ENCODE measurements around the gene ISG20L2.

Gene ISG20L2

DNA sequence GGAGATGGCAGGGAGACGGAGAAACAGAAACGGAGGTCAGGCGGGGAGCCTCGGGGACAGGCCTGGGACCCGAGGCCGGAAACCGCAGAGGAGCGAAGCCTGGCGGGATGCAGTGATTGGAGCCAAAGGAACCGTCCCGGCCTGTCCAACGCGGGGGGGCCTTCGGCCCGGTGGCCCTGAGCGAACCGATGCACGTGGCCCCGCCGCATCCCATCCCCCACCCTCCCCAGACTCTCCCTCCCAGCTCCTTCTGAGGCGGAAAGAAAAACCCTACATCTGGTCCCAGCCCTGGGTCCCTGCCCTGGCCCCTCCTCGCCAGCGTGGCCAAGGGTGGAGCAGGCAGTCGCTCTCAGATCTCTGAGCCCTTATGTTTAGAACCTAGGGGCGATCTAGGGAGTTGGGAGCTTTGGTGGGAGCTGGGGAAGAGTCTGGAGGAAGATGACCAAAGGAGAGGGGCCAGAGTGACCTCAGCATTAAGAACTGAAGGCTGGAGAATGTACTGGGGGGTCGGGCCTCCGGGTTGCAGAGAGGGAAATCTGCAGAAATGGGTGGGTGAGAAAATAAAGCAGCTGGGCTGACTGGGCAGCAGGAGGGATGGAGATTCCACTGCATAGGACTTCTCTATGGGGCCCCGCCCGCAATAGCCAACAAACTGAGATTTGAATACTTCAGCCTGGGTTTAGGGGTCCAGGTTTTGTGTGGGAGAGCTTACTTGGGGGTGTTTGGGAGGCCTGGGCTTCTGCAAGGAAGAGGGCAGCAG lies 21.7 kb downstream of the ISG20L2 start:
- DNase-seq (ENCODE audit: low spot score) = no peak

DNA sequence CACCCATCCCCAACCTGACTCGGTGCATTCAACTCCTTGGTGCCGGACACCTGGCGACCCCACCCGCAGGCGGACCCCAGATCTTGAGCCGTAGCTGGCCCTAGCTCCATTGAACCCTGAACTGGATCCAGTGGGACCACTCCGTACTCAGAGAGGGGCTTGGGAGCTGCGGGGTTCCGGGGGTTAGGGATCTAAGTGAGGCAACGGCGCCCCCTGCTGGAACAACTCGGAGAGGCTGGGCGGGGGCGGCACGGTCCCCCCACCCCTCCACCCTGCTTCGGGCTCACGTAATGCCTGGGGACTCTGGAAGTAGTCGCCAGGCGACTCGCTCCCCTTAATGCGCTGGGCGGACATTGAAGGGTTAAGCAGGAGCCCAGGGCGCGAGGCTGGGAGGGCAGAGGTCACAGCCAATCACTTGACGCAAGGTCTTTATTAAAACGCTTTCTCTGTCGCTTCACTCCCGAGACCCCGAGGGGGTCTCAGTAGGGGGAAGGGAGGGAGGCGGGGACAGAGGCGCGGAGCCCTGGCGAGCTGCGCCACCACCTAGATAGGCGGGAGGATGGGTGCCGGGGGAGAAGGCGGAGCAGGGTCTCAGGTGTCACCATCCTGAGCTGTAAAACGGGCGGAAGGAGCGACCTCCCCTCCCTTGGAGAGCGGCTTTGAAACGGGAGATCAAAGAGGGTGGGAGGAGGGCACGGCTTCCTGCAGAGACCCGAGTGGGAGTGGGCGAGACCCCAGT lies 22.5 kb downstream of the ISG20L2 start:
- peak; percentile 15 for DNase-seq (ENCODE audit: low spot score)

DNA sequence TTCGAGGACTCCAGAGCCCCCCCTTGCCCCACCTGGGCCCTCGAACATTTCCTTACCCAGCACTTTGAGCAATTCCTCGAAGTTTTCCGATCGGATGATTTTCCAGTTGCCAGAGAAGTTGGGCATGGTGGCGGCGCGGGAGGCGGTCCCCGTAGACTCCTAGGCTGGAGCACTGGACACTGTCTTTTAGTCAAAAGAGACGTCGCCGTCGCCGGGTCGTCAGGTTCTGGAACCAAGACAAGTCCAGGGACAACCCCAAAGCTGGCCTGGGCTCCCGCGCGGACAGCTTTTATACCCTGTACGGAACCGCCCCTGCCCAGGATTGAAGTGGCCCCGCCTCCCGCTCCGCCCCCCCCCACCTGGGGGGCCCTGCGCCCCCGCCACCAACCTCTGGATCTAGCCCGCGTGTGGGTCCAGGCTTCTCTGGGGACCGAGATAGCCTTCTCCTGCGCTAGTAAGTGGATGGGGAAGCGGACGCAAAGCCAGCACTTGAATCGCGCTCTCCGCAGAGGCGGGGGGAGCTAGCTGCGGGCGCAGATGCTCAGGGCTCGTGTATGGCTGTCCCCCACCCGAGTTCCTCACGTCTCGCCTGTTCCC lies 23.1 kb downstream of the ISG20L2 start, which contains the start of gene CRABP2:
CRABP2 (minus strand) TSS at position 263 of the 597 bp plus-strand sequence; CDS start at position 126, 137 bp downstream.
- no peak for DNase-seq (ENCODE audit: low spot score)

DNA sequence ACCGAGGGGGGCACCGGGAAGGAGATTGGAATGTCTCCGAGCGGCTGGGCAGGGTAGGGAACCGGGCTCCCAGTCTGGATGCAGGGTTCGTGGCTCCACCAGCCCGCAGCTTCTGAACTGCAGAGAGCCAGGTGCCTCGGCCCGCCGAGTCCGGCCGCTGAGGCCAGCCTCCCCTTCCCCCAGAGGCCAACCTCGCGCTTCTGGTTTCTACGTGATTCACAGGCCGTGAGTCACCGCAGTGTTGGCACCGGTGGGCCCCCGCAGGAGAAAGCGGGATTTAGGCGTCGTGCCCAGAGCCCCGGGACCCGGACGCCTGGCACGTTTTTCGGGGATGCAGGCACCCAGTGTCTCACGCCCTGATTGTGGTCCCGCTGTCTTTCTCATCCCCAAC lies 23.6 kb downstream of the ISG20L2 start:
- DNase-seq (ENCODE audit: low spot score) = no peak

DNA sequence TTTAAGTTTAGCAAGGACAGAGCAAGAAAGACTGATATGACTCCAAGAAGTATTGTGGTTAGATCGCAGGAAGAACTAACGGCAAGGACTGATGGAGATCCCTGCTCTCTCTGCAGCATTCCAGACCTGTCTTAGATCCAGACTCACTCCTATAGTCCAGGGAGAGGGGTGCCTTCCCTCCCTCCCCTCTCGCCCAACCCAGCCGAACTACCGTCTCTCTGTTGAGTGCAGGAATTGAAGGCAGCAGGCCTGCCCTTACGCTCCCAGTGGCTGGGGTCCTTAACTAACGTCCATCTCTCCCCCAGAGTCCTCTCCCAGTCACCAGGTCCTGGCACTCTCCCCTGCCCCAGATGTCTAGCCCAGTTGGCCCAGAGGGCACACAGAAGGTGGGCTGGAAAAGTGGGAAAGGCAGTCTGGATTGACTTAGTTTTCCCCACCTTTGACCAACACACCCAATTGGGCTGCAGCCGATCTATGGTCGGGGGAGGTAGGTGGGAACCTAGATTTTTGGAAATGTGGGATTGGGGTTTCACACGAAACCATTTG lies 24.3 kb downstream of the ISG20L2 start:
- DNase-seq (ENCODE audit: low spot score) = no peak

DNA sequence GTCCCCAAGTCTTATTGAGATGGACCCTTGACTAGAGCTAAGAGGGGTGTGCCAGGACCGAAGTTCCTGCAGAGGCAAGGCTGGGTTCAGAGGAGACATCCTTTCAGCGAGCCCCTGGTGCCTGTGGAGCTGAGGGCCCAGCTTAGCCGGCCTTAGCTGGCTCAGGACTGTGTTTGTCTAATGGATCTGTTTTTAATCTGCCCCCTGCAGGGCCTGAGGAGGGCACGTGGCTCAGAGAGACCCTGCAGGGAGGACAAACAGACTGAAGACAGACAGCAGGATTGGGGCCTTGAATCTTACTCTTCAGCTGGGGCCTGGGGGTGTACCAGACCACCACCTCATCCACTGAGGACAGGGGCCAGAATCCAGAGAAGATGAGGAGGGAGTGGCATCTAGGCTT lies 24.8 kb downstream of the ISG20L2 start:
- DNase-seq (ENCODE audit: low spot score) = no peak

DNA sequence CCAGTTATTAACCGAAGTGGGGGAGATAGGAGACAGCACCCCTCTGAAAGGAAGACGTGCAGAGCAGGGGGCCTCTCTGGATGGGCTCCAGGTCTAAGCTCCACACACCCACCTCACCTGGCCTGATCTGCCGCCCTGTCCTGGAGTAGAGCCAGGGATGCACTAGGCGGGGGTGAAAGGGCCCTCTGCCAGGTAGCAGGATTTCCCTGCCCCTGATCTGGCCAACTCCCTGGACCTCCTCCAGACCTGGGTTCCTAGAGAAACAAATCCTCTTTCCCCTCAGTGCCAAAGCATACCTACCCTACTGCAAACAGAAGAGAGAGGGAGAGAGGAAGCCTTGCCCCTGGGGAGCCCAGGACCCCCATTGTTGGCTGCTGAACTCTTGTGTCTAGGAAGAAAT lies 25.2 kb downstream of the ISG20L2 start:
- DNase-seq (ENCODE audit: low spot score) = no peak

DNA sequence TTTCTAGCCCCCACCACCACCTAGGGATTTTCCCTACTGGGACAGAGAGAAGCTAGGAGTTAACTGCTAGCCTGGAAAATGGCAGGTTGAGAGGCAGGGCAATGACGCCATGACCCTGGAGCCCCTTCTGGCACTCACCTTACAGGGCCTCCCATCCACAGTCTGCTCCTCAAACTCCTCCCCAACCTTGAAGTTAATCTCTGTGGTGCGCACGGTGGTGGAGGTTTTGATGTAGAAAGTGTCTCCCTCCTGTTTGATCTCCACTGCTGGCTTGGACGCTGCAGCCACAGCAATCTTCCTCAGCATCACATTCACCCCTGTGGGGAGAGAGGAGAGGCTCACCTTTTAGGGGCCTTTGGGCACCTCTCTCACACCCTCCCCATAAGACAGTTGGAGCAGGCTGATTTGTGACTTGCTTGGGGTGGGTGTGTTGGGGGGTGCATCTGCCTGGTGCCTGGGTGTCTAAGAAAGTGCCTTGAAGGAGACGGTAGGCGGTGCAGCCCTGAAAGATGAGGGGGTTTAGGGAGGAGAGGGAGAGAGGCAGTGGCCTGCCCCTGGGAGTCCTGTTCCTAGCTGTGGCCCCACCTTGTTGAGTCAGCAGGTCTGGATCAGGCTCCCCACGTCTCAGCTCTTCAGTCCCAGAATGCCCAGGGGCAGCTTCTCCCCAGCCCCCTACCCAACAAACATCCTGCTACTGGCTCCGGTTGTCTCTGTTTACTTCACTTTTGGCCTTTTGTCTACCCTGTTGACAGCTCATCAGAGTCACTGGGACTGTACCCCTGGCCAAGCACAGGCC lies 27.6 kb downstream of the ISG20L2 start:
- no peak for DNase-seq (ENCODE audit: low spot score)

DNA sequence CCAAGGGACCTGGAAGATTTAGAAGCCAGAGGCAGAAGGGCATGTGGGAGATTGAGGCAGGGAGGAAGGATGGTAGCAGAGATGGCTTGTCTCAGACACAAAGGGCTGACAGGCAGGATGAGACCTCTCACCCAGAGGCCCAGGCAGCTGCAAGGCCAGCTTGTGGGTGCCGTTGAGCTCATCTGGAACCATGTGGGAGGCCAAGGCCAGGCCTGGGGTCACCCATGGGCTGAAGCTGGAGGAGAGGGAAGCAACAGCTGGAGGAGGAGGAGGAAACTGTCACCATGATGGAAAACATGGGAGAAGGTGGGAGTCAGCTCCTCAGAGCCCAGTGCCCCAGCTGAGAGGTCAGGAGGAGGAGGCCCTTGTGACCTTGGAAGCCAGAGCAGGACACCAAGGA lies 29.6 kb downstream of the ISG20L2 start:
- no peak for DNase-seq (ENCODE audit: low spot score)

DNA sequence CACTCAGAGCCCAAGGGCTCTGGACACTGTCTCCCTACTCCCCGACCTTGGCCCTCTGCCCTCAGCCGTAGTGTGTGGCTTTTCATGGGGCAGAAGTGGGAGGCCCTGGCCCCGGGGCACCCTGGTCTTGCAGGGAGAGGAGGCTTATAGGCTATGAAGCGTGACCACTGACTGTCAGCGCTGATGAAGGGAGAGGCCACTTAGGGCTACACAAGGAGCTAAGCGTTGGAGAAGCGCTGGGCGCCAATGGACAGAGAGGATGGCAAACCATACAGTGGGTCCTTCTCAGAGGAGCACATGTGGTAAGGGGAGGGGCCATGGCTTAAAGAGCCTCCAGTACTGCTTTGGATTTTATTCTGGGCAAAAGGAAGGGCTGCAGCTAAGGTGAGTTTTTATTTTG lies 31.1 kb downstream of the ISG20L2 start:
- DNase-seq (ENCODE audit: low spot score) = no peak

DNA sequence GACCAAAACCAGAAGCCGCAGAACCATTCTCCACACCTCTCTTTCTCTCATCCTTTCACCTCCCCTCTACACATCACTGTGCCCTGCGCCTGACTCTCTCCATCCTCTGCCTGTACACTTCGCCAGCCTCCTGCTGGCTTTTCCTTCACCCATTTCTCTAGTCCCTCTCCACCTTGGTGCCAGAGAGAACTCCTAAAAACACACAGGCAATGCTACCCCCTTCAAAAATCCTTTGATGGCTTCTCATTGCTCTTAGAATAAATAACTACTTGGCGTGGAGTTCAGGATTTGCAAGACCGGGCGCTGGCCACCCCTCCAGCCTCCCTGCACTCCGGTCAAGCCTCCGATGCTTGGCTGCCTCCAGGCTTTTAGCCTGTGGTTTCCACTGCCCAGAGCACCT lies 31.8 kb downstream of the ISG20L2 start:
- DNase-seq (ENCODE audit: low spot score) = no peak

DNA sequence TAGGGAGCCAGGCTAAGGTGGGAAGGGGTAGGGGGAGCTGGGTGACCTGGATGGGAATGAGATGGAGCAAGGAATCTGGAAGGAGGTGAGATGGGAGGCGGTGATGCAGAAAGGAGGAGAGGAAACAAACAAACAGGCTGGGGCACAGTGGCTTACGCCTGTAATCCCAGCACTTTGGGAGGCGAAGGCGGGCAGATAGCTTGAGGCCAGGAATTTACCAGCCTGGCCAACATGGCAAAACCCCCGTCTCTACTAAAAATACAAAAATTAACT lies 33.9 kb downstream of the ISG20L2 start:
- DNase-seq (ENCODE audit: low spot score) = no peak

DNA sequence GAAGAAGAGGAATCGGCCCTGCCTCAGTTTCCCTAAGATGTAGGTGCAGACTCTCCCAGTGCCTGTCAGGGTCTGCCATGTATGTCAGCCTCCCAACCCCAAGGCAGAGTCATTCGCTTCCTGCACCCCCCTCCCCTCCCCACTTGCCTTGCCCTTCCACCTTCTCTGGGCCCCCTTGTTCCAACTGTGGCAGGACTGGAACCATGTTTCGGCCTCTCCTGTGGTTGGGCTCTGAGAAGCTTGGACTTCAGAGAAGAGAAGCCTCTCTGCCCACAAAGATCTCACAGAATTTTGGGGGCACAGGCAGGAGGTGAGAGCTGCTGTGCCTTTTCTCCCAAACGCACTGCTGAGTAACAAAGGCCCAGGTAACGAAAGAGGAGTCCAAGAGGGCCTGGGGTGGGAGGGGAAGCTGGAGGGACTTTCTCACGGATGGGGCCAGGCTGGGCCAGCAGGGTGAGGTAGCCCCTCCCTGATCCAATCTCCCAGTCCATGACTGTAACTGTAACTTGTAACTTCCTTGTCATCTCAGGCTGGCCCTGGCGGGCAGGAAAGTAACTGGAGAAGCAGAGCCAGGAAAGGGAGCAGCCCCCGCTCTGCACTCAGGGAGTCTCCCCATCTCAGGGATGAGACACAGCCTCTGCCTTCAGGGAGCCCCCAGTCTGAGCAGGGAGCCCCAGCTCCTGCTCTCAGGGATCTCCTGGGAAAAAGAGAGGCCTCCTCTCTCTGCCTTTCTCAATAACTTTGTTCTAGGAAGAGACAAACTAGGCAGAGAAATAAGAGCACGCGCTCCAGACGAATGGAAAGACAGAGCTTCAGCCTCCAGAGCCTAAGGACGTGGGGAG lies 34.5 kb downstream of the ISG20L2 start:
- no peak for DNase-seq (ENCODE audit: low spot score)

DNA sequence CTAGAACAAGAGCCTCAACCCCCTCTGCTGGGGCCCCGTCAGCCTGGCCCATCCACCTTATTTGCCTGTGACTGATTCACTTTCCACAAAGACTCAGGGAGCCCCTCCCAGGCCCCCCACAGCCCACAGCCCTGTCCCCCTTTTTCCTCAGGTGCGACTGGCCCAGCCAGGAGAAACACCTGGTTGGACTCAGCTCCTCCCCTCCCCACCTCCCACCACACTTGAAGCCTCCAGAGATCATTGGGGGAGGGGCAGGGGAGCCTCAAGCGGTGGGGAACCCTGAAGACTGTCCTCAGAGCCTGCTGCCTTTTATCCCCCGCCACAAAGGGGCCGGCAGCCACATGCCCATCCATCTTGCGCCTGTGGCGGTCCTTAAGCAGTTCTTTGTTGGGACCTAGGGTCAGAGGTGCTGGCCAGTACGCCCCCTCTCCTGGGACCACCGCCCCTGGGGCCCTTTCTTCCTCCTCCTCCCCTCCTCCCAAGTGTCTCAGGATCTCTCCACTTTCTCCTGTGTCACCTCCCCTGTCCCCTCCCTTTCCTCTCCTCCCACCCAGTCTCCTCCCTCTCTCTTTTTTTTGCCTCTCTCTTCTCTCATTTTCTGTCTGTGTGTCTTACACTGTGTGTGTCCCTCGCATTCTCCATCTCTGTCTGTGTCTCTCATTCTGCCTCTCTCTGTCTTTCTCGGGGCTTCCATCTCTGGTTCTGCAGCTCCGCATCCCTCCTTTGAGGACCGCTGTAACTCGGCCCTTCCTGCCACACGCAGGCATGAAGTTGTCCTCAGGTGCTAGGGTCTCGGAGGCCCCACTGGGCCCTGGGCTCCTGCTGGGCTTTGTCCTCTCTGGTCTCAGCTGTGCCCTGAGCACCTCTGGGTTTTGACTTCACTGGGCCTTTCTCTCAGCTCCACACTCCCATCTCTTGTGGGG lies 35.4 kb downstream of the ISG20L2 start:
- DNase-seq (ENCODE audit: low spot score) = no peak

DNA sequence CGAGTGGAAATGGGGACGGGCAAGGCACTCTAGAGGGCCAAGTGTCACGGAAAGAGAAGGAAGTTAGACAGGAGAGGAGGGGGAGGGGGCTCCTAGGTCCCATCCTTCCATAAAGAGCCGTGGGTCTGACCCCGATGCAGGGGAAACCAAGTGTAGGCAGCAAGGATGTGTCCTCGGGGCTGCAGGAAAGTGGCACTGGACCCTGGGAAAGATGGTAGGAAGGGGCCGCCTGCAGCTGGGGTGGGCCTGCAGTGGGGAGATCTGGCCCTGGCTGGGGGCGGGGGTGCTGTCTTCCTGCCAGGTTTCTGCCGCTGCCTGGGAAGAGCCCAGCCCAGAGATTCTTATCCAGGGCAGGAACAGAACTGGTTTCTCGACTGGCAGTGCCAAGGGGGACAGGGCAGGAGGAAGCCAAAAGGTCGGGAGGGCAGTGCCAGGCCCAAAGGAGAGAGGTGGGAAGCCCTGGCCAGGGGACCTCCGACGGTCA lies 36.1 kb downstream of the ISG20L2 start:
- no peak for DNase-seq (ENCODE audit: low spot score)

DNA sequence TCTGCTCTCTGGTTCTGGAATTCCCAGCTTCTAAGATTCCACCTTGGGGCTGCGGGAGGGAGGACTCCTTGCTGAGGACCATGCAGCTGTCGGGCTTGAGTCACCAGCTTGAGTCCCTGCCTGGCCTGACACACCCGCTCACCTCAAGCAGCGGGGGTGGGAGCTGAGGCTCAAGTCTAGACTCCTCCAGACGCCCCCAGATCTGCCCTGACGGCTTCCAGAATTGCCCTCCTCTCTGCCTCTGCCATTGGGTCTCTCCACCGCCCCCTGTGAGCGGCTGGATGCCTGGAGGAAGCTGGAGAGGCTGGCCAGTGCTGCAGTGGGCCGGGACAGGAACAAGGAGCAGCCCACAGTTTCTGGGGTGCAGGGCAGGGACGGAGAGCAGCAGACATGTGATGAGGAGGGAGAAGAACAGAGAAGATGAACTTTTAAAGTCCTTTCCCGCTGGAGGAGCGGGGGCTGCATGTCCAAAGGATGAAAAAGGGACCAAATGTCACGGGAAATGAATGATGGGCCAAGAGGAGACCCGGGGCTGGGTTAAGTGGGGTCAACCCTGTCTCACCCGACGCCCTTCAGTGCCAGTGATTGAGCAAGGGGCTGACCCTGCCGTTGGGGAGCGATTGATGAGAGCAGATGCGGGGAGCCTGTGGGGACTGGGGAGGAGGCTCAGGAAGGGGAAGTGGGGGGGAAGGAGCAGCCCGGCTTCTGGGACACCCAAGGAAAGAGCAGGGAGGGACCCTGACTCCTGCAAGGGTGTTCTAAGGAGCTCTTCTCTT lies 36.7 kb downstream of the ISG20L2 start:
- no peak for DNase-seq (ENCODE audit: low spot score)

DNA sequence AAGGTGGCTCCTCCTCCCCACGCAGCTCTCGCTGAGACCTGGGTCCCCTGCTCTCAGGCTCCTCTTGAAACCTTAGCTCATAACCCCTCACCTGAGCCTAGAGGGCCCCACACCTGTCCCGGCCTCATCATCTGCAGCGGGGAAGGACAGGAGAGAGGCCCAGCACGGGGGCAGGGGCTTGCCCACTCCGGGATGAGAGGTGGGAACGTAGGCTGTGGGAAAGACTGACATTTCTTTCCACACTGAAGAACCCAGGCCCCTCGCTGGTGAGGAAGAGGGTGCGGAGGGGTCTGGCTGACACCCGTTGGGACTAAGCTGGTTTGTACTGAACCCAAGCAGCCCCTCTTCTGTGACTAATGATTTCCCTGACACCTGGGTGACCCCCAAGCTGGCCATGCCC lies 37.4 kb downstream of the ISG20L2 start:
- no peak for DNase-seq (ENCODE audit: low spot score)

DNA sequence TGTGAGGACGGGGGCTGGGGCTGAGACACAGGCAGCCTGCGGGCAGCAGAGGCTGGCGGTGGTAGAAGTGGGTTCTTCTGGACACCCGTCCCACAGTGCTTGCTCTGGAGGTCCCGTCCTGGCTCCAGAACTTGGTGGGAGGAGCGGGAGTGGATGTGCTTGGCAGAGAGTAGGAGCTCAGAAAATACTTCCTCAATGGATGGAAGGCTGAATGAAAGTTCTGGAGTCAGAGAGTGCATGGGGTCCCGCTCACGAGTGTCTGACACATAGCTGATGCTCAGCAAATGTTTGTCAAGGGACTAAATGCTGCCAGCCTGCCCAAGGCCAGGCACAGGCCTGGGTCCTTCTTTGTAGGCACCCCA lies 37.9 kb downstream of the ISG20L2 start:
- no peak for DNase-seq (ENCODE audit: low spot score)

DNA sequence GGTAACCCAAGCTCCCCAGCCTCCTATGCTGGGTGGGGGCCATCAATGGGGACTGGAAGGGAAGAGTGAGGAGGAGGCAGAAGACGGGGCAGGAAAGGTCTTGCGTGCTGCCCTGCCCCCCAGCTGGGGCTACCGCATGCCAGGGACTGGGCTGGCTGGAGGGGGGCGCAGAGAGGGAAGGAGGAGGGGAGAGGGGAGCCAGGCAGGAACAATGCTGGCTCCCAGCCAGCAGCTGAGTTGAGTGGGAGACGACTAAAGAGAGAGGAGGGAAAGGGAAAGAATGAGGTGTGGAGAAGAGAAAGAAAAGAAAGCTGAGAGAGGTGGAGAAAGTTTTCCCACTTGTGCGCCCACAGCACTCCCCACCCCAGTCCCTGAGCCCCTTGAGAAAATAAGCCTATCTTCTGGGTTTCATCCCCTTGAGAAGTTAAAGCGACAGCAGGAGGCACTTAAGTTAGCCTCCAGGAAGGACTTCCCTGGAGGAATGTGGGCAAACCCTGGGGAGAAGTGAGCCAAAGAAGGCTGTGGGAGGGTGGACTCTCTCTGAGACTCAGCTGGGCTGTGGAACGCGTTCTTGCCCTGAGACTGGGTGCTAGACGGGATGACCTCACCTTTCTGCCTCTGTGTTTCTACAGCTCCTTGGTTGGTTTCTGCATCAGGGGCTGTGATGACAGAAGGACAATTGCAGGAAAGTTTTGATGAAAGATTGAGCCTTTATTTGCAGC lies 38.5 kb downstream of the ISG20L2 start:
- DNase-seq (ENCODE audit: low spot score) = no peak

Data from hematopoietic multipotent progenitor cell treated with erythropoietin and hydrocortisone succinate and interleukin-3 and kit ligand, for 17 days (in vitro differentiated cells).